SW480 (cell line): Measurements from ENCODE around the gene ZFYVE28.
"Not testable (repeated sequence)": the region's sequence is repeated elsewhere in the genome, so short reads cannot be mapped to it uniquely, and the experiment has no call there.

Experiments used
- DNase-seq: peaks from one replicate; pipeline ENCODE4 v3.0.0-alpha.2; 2016; ENCODE audit warnings: low spot score

The ZFYVE28 gene

DNA sequence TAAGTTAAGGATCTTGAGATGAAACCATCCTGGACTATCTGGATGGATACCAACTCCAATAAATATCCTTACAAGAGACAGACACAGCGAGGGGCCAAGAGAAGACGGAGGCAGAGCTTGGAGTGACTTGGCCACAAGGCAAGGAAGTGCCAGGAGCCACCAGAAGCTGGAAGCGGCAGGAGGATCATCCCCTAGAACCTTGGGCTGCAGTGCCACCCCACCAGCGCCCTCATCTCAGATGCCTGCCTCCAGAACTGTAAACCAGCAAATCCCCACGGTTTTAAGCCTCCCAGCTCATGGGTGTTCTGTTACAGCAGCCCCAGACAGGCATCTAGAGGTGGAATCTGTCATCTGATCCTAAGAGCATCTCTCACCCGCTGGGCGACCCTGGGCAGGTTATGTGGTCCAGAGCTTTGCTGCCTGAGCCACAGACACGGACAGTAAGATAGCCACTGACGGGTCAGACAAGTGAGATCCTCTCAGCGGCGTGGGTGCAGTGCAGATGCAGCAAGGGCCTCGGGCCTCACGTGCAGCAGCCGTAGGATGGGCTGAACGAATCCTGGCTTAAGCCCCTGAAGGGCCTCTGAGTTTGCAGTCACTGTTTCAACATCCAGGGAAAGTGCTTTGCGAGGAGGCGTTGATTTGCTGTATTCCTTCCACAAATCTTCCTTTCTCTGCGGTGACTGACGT, 131.4 kb downstream of the ZFYVE28 start:
- no peak for DNase-seq

GRCh38 chr4:2285613-2286381, 132.6 kb downstream of the ZFYVE28 start:
- DNase-seq: no peak

DNA sequence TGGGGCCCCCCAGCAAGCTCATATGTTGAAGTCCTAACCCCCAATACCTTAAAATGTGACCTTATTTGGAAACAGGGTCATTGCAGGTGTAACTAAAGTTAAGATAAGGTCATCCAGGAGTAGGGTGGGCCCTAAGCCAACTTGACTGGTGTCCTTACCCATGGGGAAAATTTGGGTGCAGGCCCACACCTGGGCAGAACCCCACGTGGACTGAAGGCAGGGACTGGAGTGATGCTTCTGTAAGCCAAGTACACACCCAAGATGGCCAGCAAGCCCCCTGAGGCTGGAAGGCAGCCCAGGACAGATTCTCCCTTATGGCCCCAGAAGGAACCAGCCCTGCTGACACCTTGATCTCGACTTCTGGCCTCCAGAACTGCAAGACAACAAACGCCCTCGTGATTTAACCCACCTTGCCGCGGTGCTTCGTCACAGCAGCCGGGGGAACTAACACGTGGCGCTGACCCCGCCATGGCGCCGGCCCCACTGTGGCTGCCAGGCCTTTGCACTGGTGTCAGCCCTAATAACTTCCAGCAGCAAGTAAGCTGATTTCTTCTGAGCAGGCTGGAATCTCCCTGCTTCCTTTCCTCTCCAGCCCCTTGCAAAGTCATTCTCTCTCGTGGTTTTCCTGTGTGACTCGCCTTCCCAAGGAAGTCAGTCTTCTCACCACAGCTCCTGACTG, 133.4 kb downstream of the ZFYVE28 start:
- DNase-seq: no peak

DNA sequence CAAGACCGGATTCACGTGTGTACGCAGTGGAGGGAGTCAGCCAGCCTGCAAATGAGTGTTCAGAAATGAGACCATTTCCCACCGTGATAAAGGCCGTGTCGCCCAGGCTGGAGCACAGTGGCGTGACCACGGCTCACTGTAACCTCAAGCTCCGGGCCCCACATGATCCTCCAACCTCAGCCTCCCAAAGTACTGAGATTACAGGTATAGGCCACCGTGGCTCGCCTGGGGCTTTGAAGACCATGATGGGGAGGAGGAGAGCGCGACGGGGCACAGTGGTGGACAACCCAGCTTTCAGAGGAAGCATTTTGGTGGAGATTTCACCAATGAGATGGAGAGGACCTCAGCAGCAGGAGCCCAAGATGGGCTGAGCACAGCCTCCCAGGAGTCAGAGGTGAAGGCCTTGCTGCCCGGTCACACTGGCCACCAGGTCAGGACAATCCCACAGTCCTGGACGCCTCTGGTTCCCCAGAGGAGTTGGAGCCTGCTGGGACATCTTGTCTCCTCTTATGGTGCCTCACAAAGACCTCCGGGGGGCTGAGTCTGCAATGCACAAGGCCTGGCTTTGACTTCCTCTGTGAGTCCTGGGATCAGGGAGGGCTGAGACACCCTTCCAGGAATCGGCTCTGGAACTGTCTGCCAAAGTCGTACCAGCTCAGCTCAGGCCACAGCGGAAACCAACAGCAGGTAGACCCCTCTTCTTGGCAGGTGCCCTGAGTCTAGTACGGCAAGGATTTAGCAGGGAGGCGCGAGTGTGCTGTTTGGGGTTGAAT, 134.1 kb downstream of the ZFYVE28 start:
- no peak for DNase-seq

GRCh38 chr4:2283199-2283711, 135.2 kb downstream of the ZFYVE28 start:
- DNase-seq: no peak

GRCh38 chr4:2281575-2282343, 136.7 kb downstream of the ZFYVE28 start:
- DNase-seq: no peak

- no peak for DNase-seq
Measured at GRCh38 chr4:2280531-2281300, 137.7 kb downstream of the ZFYVE28 start.

GRCh38 chr4:2277956-2278355, 140.5 kb downstream of the ZFYVE28 start:
- no peak for DNase-seq

- DNase-seq: no peak
Measured at GRCh38 chr4:2276581-2277325, 141.7 kb downstream of the ZFYVE28 start.

- no peak for DNase-seq
Measured at GRCh38 chr4:2275546-2276251, 142.7 kb downstream of the ZFYVE28 start.

DNA sequence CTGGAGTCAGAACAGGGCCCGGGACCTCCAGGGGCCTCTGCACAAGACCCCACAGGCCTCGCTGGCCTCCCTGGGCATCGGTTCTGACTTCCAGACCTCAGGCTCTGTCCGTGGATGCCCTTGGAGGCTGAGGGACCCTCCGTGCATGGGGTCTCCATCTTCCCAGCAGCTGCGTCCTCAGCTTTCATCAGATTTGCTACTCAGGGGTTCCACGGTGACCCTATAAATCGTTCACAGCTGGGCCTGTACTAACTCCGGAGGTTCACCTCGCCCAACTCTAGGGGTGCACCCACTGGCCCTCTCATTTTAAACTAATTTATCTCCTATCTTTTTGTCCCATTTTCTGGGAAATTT, 143.4 kb downstream of the ZFYVE28 start:
- DNase-seq: not testable (repeated sequence)

DNA sequence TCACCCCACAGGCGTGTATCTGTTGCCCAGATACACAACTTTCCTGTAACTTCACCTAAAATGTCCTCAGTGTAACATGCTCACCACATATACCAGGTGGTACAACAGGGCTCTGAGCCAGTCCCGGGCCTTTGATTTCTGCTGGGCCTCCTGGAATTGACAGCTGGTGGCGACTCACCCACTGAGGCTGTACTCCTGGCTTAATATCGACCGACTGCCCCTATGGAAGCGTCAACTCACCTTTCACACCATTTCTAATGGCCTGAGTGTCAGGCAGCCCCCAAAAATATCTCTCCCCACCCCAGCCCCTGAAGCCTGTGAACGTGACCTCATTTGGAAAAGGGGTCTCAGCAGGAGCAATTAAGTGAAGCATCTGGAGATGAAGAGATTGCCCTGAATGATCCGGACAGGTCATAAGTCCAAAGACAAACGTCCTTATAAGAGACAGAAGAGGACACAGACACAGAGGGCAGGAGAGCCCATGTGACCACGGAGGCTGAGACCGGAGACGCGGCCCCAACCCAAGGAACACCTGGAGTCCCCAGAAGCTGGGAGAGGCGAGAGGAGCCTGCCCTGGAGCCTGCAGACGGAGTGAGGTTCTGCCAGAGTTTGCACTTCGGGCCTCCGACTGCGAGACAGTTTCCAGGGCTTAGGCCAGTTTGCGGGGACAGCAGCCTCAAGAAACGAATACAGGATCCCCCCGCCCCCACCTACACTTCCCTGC, 144.0 kb downstream of the ZFYVE28 start:
- no peak for DNase-seq

- DNase-seq: no peak
Measured at GRCh38 chr4:2273657-2274319, 144.7 kb downstream of the ZFYVE28 start.

GRCh38 chr4:2273221-2273620, 145.2 kb downstream of the ZFYVE28 start:
- DNase-seq: no peak

- no peak for DNase-seq
Measured at GRCh38 chr4:2272828-2273120, 145.7 kb downstream of the ZFYVE28 start.

DNA sequence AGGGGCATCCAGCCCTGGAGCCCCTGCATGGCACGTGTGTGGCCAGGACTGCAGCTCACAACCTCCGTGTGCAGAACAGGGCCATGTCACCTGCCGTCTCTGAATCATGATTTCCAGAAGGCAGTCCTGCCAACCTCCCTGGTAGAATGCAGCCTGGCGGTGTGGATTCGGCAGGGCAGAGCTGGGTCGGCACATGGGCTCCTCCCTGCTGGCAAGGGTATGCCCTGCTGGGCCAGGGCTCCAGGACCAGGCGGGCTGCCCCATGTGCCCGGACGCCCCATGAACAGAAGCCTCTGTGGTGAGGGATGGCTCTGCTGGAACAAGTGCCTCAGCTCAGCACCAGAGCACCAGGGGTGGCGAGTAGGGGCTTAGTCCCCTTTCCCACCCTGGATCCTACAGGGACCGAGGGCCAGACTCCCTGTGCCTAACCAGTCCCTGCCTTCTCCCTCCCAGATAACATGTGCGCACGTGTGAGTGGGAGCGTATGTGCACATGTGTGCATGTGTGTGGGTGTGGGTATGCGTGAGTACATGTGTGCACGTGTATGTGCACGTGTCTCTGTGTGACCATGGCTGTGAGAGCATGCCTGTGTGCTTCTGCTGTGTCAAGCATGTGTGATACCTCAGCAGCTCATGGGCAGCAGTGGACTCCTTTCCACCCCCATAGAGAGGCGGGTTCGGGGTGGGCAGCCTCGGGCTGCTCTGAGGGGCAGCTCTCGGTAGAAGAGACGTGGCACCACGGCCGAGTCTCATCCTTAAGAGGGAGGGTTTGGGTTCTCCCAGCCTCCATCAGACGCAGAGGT, 146.2 kb downstream of the ZFYVE28 start:
- DNase-seq: no peak

DNA sequence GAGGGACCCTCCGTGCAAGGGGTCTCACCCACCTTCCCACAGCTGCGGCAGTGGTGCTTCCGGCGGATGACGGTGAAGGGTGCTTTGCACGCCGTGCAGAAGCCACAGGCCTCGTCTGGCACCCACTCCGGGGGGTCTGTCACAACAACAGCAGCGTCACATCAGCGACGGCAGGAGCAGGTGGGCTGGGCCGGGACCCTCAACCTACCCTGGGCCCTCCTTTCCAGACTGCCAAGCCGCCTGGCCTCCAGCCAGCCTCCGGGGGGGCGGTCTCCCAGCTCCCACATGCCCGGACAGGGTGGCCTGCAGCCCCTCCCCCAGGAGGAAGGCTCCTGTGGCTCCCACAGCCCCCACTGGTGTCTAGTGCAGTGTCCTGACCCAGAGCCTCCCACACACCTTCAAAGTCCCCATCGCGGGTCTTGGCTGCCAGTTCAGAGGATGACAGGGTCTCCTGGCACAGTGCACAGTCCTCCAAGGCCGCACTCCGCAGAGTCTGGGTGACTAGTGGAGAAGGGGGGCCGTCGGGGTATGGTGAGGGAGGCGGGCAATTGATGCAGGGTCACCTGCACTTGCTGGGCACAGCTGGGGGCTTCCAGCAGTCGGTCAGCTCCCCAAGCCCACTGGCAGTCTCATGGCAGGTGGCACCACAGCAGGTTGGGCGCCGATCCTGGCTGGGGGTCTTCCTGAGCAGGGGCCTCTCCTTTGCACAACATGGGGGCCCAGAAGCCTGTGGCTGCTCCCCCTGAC, 147.0 kb downstream of the ZFYVE28 start:
- DNase-seq: no peak
